GM12875 (cell line): Measurements from ENCODE around the gene GLTPD2.

ENCODE experiments used
- H3K4me3 ChIP-seq: one replicate; pipeline ENCODE4 v1.5.1; 2011; ENCODE audit warnings: low read depth, low read length, control low read depth
- TF ChIP-seq, protein P1 (sequence below): IDR thresholded peaks from 2 replicates; pipeline ENCODE4 v1.5.1; 2011; ENCODE audit warnings: low read depth, mild to moderate bottlenecking, control low read depth, inconsistent platforms, low read length, moderate library complexity, borderline replicate concordance; ENCODE audit not compliant: insufficient read depth

GLTPD2 gene

DNA sequence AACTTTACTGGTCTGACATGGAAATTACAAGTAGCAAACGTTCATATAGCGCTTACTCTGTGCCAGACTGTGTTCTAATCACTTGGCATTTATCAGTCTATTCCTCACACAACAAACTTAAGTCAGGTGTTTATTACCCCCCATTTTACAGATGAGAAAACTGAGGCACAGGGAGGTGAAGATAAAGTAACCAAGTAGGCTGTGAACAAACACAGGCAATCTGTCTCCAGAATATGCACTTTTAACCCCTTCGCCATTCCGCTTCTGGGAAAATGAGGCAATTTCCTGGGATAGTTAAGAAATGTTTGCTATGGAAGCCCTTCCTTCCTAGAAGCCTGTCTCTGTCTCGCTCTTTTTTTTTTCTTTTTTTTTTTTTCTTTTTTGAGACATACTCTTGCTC, 36.8 kb upstream of the GLTPD2 start:
- TF ChIP-seq, protein P1, sequence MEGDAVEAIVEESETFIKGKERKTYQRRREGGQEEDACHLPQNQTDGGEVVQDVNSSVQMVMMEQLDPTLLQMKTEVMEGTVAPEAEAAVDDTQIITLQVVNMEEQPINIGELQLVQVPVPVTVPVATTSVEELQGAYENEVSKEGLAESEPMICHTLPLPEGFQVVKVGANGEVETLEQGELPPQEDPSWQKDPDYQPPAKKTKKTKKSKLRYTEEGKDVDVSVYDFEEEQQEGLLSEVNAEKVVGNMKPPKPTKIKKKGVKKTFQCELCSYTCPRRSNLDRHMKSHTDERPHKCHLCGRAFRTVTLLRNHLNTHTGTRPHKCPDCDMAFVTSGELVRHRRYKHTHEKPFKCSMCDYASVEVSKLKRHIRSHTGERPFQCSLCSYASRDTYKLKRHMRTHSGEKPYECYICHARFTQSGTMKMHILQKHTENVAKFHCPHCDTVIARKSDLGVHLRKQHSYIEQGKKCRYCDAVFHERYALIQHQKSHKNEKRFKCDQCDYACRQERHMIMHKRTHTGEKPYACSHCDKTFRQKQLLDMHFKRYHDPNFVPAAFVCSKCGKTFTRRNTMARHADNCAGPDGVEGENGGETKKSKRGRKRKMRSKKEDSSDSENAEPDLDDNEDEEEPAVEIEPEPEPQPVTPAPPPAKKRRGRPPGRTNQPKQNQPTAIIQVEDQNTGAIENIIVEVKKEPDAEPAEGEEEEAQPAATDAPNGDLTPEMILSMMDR: no peak
- H3K4me3 ChIP-seq: no peak overlapping the region

DNA sequence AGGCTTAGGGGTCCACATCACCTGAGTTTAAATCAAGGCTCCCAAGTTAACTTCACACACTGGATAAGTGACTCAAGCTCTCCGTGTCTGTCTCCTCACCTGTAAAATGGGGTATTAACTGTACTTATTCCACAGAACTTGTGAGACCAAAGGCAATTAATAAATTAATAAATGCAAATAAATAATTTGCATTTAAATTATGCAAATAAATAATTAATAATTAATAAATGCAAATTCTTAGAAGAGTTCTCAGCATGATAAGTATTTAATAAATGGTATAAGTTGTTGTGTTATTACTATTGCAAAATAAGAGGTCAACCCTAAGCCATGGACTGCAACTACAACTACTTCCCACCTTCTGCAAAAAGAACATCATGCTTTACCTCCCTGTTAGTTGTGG, 35.4 kb upstream of the GLTPD2 start:
- H3K4me3 ChIP-seq: no peak overlapping the region
- TF ChIP-seq, protein P1: no peak

DNA sequence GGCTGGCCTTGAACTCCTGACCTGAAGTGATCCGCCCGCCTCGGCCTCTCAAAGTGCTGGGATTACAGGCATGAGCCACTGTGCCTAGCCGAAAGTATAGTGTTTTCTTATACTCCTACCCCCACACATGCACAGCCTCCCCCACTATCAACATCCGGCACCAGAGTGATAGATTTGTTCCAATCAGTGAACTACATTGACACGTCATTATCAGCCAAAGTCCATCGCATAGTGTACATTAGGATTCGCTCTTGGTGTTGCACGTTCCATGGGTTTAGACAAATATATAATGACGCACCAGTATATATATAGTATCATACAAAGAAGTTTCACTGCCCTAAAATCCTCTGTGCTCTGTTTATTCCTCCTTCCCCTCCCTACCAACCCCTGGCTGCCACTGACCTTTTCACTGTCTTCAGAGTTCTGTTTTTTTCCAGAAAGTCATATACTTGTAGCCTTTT, 29.0 kb upstream of the GLTPD2 start:
- no peak overlapping the region for H3K4me3 ChIP-seq
- TF ChIP-seq, protein P1: no peak

DNA sequence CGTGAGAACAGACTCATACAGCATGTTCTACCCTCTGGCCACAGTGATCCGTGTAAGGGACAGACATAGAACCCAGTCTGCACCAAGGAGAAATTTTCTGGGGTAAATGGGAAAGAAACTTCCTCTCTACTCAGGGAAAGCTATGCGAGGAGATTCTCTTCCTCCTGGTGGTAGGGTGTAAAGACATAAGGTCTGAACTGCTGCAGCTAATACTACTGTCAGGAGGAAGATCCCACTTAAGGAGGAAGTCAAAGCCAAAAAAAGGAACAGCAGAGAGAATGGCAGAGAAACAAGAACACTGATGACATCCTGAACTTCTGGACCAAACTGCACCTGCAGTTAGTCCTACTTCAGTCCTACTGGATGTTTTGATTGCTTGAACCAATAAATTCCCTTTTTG, 24.2 kb upstream of the GLTPD2 start:
- TF ChIP-seq, protein P1: no peak
- H3K4me3 ChIP-seq: no peak overlapping the region

DNA sequence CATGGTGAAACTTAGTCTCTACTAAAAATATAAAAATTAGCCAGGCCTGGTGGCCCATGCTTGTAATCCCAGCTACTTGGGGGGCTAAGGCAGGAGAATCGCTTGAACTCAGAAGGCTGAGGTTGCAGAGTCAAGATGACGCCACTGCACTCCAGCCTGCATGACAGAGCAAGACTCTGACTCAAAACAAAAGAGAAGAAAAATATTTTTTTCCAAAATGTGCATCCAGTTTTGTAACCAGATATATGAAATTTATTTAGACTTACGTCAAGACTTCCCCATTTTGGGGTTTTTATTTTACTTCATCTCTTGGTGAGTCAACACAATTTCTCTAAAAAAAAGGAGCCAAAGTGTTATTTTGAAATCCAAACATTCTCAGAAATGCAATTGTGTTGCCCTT, 22.6 kb upstream of the GLTPD2 start:
- no peak overlapping the region for H3K4me3 ChIP-seq
- TF ChIP-seq, protein P1: no peak

DNA sequence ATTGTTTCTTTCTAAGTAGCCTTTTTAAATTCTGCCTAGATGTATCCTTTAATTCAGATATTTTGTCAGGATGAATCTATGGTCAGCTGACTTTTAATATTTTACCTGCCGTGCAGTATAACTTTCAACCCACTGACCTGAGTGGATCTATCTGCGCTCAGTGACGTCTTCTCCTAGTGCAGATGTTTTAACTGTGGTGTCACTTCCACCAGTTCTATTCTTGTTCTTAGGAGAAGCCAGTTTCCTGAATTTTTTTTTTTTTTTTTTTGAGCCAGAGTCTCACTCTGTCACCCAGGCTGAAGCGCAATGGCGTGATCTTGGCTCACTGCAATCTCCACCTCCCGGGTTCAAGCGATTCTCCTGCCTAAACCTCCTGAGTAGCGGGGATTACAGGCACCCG, 22.0 kb upstream of the GLTPD2 start:
- TF ChIP-seq, protein P1: no peak

DNA sequence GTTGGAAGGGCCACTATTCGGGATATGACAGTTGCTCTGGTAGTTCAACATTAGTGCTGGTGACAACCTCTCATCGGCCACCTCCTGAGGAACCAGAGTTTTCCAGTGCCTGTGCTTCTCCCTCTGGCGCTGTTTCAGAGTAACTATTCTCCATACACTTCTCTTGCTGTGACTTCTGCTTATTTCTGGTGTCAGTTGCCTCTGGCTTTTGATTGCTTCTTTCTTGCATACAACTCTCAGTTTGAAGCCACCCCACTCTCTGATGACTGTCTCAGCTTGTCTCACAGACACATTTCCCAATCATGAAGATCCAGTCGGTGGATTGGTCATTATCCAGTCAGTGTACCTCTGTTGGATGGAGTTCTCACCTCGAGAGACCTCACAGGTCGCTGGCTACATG, 20.5 kb upstream of the GLTPD2 start:
- TF ChIP-seq, protein P1: no peak
- no peak overlapping the region for H3K4me3 ChIP-seq

More for the DNA sequence above, 22.0 kb upstream of the GLTPD2 start:
- no peak overlapping the region for H3K4me3 ChIP-seq
